ENCODE data around the gene CADPS.

The CADPS gene

GRCh38 chr3:62761311-62761710 lies 113.9 kb downstream of the CADPS start:
- H3K27me3 ChIP-seq (ENCODE audit: control insufficient read depth in 1 of 2, insufficient read depth in 2 of 2, low read length in 2 of 2), result no peaks in the 10 kb centered on the region
- H3K4me1 ChIP-seq (ENCODE audit: control insufficient read depth in 1 of 2, insufficient read depth in 2 of 2, low read length in 2 of 2), result no peaks in the 10 kb centered on the region
- no peaks in the 10 kb centered on the region for H3K36me3 ChIP-seq (ENCODE audit: control insufficient read depth in 1 of 2, insufficient read depth in 2 of 2, low read length in 2 of 2)
- H3K27ac ChIP-seq (ENCODE audit: low read depth, low read length), result no peak overlapping the region
- no peak overlapping the region for H3K9ac ChIP-seq (ENCODE audit: low read depth in 1 of 2, low read length in 2 of 2)
- no peaks in the 10 kb centered on the region for H3K9me3 ChIP-seq (ENCODE audit: control insufficient read depth in 1 of 2, low read length in 2 of 2)
- H3K4me3 ChIP-seq (ENCODE audit: low read depth in 1 of 2, low read length in 2 of 2), result no peak overlapping the region

DNA sequence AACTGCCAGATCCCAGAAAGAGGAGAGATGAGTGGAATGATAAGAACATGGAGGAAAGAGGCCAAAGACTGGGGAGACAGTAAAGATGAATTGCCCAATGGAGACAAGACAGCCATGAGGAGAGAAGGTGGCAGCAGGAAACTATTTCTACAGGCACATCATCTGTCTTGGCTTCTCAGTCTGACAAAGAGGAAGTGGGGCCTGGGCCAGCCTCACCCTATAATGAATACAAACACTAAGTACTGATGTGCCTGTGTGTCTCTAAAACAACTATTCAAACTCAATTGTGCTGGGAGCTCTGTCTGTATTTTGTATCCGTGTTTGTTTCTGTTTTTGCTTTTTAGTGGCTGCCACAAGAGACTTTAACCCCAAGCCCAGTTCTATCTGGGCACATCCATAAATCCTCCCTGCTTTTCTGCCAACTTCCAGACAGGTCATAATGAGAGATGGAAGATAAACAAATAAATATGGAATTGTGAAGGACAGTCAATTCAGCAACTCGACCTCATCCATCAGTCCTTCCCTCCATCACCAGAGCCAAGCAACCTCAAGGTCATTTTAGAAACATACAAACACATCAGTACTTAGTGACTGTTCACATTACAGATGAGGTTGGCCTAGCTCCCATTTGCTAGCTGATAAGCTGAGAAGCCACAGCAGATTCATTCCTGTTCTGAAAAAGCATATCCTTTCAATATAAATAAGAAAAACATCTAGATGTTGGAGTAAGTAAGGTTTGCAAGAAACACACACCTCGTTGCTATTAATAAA lies 116.7 kb downstream of the CADPS start:
- Histone ChIP-seq H3K27ac (ENCODE audit: low read depth, low read length) (no peak overlapping the region), H3K4me1 (ENCODE audit: control insufficient read depth in 1 of 2, insufficient read depth in 2 of 2, low read length in 2 of 2) (no peaks in the 10 kb centered on the region), H3K9me3 (ENCODE audit: control insufficient read depth in 1 of 2, low read length in 2 of 2) (no peaks in the 10 kb centered on the region), H3K9ac (ENCODE audit: low read depth in 1 of 2, low read length in 2 of 2) (no peak overlapping the region), H3K4me3 (ENCODE audit: low read depth in 1 of 2, low read length in 2 of 2) (no peak overlapping the region), H3K36me3 (ENCODE audit: control insufficient read depth in 1 of 2, insufficient read depth in 2 of 2, low read length in 2 of 2) (no peaks in the 10 kb centered on the region), H3K27me3 (ENCODE audit: control insufficient read depth in 1 of 2, insufficient read depth in 2 of 2, low read length in 2 of 2) (no peaks in the 10 kb centered on the region)

- Histone ChIP-seq H3K9me3 (ENCODE audit: control insufficient read depth in 1 of 2, low read length in 2 of 2) (no peaks in the 10 kb centered on the region), H3K9ac (ENCODE audit: low read depth in 1 of 2, low read length in 2 of 2) (no peak overlapping the region), H3K27ac (ENCODE audit: low read depth, low read length) (no peak overlapping the region), H3K4me1 (ENCODE audit: control insufficient read depth in 1 of 2, insufficient read depth in 2 of 2, low read length in 2 of 2) (no peaks in the 10 kb centered on the region), H3K27me3 (ENCODE audit: control insufficient read depth in 1 of 2, insufficient read depth in 2 of 2, low read length in 2 of 2) (no peaks in the 10 kb centered on the region), H3K36me3 (ENCODE audit: control insufficient read depth in 1 of 2, insufficient read depth in 2 of 2, low read length in 2 of 2) (no peaks in the 10 kb centered on the region), H3K4me3 (ENCODE audit: low read depth in 1 of 2, low read length in 2 of 2) (no peak overlapping the region)
Measured at GRCh38 chr3:62757045-62757444, 118.2 kb downstream of the CADPS start.

DNA sequence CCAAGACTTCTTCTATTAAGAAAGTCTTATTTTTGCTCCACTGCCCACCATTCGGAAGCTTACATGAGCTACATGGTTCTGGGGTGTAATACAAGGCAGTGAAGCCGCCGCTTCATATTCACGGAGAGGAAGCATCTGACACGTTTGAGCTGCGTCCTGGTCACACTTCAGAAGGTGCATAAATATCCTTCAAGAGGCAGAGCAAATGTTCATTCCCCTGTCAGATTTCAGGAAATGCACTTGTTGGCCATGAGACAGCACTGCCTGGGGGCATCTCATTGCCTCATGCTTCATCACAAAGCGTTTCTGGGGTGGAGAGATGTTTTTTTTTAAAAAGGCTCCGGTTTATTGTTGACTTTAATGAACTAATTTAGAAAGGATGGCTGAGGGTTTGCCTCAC lies 119.9 kb downstream of the CADPS start:
- Histone ChIP-seq H3K9me3 (ENCODE audit: control insufficient read depth in 1 of 2, low read length in 2 of 2) (no peaks in the 10 kb centered on the region), H3K27ac (ENCODE audit: low read depth, low read length) (no peak overlapping the region), H3K9ac (ENCODE audit: low read depth in 1 of 2, low read length in 2 of 2) (no peak overlapping the region), H3K36me3 (ENCODE audit: control insufficient read depth in 1 of 2, insufficient read depth in 2 of 2, low read length in 2 of 2) (no peaks in the 10 kb centered on the region), H3K4me3 (ENCODE audit: low read depth in 1 of 2, low read length in 2 of 2) (no peak overlapping the region), H3K27me3 (ENCODE audit: control insufficient read depth in 1 of 2, insufficient read depth in 2 of 2, low read length in 2 of 2) (no peaks in the 10 kb centered on the region), H3K4me1 (ENCODE audit: control insufficient read depth in 1 of 2, insufficient read depth in 2 of 2, low read length in 2 of 2) (no peaks in the 10 kb centered on the region)

GRCh38 chr3:62749657-62750056 lies 125.6 kb downstream of the CADPS start:
- Histone ChIP-seq H3K4me1 (ENCODE audit: control insufficient read depth in 1 of 2, insufficient read depth in 2 of 2, low read length in 2 of 2) (no peaks in the 10 kb centered on the region), H3K9me3 (ENCODE audit: control insufficient read depth in 1 of 2, low read length in 2 of 2) (no peaks in the 10 kb centered on the region), H3K36me3 (ENCODE audit: control insufficient read depth in 1 of 2, insufficient read depth in 2 of 2, low read length in 2 of 2) (no peaks in the 10 kb centered on the region), H3K27me3 (ENCODE audit: control insufficient read depth in 1 of 2, insufficient read depth in 2 of 2, low read length in 2 of 2) (no peaks in the 10 kb centered on the region), H3K9ac (ENCODE audit: low read depth in 1 of 2, low read length in 2 of 2) (no peak overlapping the region), H3K27ac (ENCODE audit: low read depth, low read length) (no peak overlapping the region), H3K4me3 (ENCODE audit: low read depth in 1 of 2, low read length in 2 of 2) (no peak overlapping the region)

GRCh38 chr3:62749130-62749529 lies 126.1 kb downstream of the CADPS start:
- Histone ChIP-seq H3K4me1 (ENCODE audit: control insufficient read depth in 1 of 2, insufficient read depth in 2 of 2, low read length in 2 of 2) (no peaks in the 10 kb centered on the region), H3K9me3 (ENCODE audit: control insufficient read depth in 1 of 2, low read length in 2 of 2) (no peaks in the 10 kb centered on the region), H3K36me3 (ENCODE audit: control insufficient read depth in 1 of 2, insufficient read depth in 2 of 2, low read length in 2 of 2) (no peaks in the 10 kb centered on the region), H3K27ac (ENCODE audit: low read depth, low read length) (no peak overlapping the region), H3K27me3 (ENCODE audit: control insufficient read depth in 1 of 2, insufficient read depth in 2 of 2, low read length in 2 of 2) (no peaks in the 10 kb centered on the region), H3K4me3 (ENCODE audit: low read depth in 1 of 2, low read length in 2 of 2) (no peak overlapping the region), H3K9ac (ENCODE audit: low read depth in 1 of 2, low read length in 2 of 2) (no peak overlapping the region)

- Histone ChIP-seq H3K4me1 (ENCODE audit: control insufficient read depth in 1 of 2, insufficient read depth in 2 of 2, low read length in 2 of 2) (no peaks in the 10 kb centered on the region), H3K4me3 (ENCODE audit: low read depth in 1 of 2, low read length in 2 of 2) (no peak overlapping the region), H3K9me3 (ENCODE audit: control insufficient read depth in 1 of 2, low read length in 2 of 2) (no peaks in the 10 kb centered on the region), H3K27me3 (ENCODE audit: control insufficient read depth in 1 of 2, insufficient read depth in 2 of 2, low read length in 2 of 2) (no peaks in the 10 kb centered on the region), H3K9ac (ENCODE audit: low read depth in 1 of 2, low read length in 2 of 2) (no peak overlapping the region), H3K27ac (ENCODE audit: low read depth, low read length) (no peak overlapping the region), H3K36me3 (ENCODE audit: control insufficient read depth in 1 of 2, insufficient read depth in 2 of 2, low read length in 2 of 2) (no peaks in the 10 kb centered on the region)
Measured at GRCh38 chr3:62737449-62737848, 137.8 kb downstream of the CADPS start.

- Histone ChIP-seq H3K9ac (ENCODE audit: low read depth in 1 of 2, low read length in 2 of 2) (no peak overlapping the region), H3K4me1 (ENCODE audit: control insufficient read depth in 1 of 2, insufficient read depth in 2 of 2, low read length in 2 of 2) (peaks cover 6 to 7% of the 10 kb centered on the region in 2 donors), H3K4me3 (ENCODE audit: low read depth in 1 of 2, low read length in 2 of 2) (no peak overlapping the region), H3K36me3 (ENCODE audit: control insufficient read depth in 1 of 2, insufficient read depth in 2 of 2, low read length in 2 of 2) (no peaks in the 10 kb centered on the region), H3K27me3 (ENCODE audit: control insufficient read depth in 1 of 2, insufficient read depth in 2 of 2, low read length in 2 of 2) (no peaks in the 10 kb centered on the region), H3K9me3 (ENCODE audit: control insufficient read depth in 1 of 2, low read length in 2 of 2) (no peaks in the 10 kb centered on the region), H3K27ac (ENCODE audit: low read depth, low read length) (no peak overlapping the region)
Measured at GRCh38 chr3:62735510-62735909, 139.7 kb downstream of the CADPS start.

- H3K9ac ChIP-seq (ENCODE audit: low read depth in 1 of 2, low read length in 2 of 2), result no peak overlapping the region
- H3K4me3 ChIP-seq (ENCODE audit: low read depth in 1 of 2, low read length in 2 of 2), result no peak overlapping the region
- H3K4me1 ChIP-seq (ENCODE audit: control insufficient read depth in 1 of 2, insufficient read depth in 2 of 2, low read length in 2 of 2), result peaks cover 6 to 7% of the 10 kb centered on the region in 2 donors
- H3K36me3 ChIP-seq (ENCODE audit: control insufficient read depth in 1 of 2, insufficient read depth in 2 of 2, low read length in 2 of 2), result no peaks in the 10 kb centered on the region
- H3K9me3 ChIP-seq (ENCODE audit: control insufficient read depth in 1 of 2, low read length in 2 of 2), result no peaks in the 10 kb centered on the region
- H3K27me3 ChIP-seq (ENCODE audit: control insufficient read depth in 1 of 2, insufficient read depth in 2 of 2, low read length in 2 of 2), result no peaks in the 10 kb centered on the region
- no peak overlapping the region for H3K27ac ChIP-seq (ENCODE audit: low read depth, low read length)
Measured at GRCh38 chr3:62732183-62732904, 142.9 kb downstream of the CADPS start.

GRCh38 chr3:62727981-62728380 lies 147.2 kb downstream of the CADPS start:
- Histone ChIP-seq H3K9me3 (ENCODE audit: control insufficient read depth in 1 of 2, low read length in 2 of 2) (no peaks in the 10 kb centered on the region), H3K36me3 (ENCODE audit: control insufficient read depth in 1 of 2, insufficient read depth in 2 of 2, low read length in 2 of 2) (no peaks in the 10 kb centered on the region), H3K9ac (ENCODE audit: low read depth in 1 of 2, low read length in 2 of 2) (no peak overlapping the region), H3K27ac (ENCODE audit: low read depth, low read length) (no peak overlapping the region), H3K4me1 (ENCODE audit: control insufficient read depth in 1 of 2, insufficient read depth in 2 of 2, low read length in 2 of 2) (peaks cover 6 to 7% of the 10 kb centered on the region in 2 donors), H3K27me3 (ENCODE audit: control insufficient read depth in 1 of 2, insufficient read depth in 2 of 2, low read length in 2 of 2) (no peaks in the 10 kb centered on the region), H3K4me3 (ENCODE audit: low read depth in 1 of 2, low read length in 2 of 2) (no peak overlapping the region)

All from duodenal mucosa (tissue), 2 donors.